ENCODE results near the gene PLEKHG4B.

DNA sequence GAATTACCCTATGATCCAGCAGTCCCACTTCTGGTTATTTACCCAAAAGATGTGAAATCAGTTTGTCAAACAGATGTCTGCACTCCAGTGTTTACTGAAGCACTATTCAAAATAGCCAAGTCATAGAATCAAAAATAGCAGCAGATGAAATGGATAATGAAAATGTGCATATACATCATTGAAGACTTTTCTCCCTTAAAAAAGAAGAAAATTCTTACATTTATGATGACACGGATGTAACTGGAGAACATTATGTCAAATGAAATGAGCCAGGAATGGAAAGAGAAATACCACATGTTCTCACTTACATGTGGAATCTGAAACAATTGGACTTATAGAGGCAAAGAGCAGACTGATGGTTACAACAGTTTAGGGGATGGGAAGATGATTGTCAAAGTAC lies 21.5 kb upstream of the PLEKHG4B start:
- no peak for TF ChIP-seq SMC3 (conservative IDR thresholded peaks at IDR 0.05; ENCODE audit: poor library complexity)
- TF ChIP-seq CTCF (IDR thresholded peaks at IDR 0.05; ENCODE audit: poor library complexity, severe bottlenecking), result no peak
